IPS DF 6.9 (cell line): ENCODE measurements around the gene ZSCAN9.

Experiments used
- DNase-seq: peaks from one replicate; pipeline ENCODE4 v3.0.0-alpha.2; 2013; ENCODE audit warnings: low read depth, low spot score
- H3K27ac ChIP-seq: one replicate; pipeline ENCODE4 v1.5.1; 2013; ENCODE audit warnings: low read length, control low read depth
- H3K27me3 ChIP-seq: 2 replicates; pipeline ENCODE4 v1.6.1; 2013; ENCODE audit warnings: mild to moderate bottlenecking, low read length; ENCODE audit not compliant: control insufficient read depth, insufficient read depth
- H3K36me3 ChIP-seq: 2 replicates; pipeline ENCODE4 v1.6.1; 2013; ENCODE audit warnings: low read length; ENCODE audit not compliant: control insufficient read depth, insufficient read depth
- H3K4me1 ChIP-seq: 2 replicates; pipeline ENCODE4 v1.6.1; 2013; ENCODE audit warnings: low read length; ENCODE audit not compliant: control insufficient read depth, insufficient read depth
- H3K4me3 ChIP-seq: 2 replicates; pipeline ENCODE4 v1.5.1; 2013; ENCODE audit warnings: mild to moderate bottlenecking, low read length
- H3K9me3 ChIP-seq: 2 replicates; pipeline ENCODE4 v1.6.1; 2013; ENCODE audit warnings: low read length, inconsistent platforms; ENCODE audit not compliant: control insufficient read depth, insufficient read depth
- WGBS: extraction: QIAGEN DNeasy Blood & Tissue Kit; methylation state at CpG from one replicate; pipeline ENCODE4 v1.1.7; 2013; ENCODE audit warnings: mixed read lengths, missing lambda C conversion rate; ENCODE audit not compliant: insufficient read length, insufficient coverage; 5-methylcytosine and 5-hydroxymethylcytosine counted together

Gene ZSCAN9

GRCh38 chr6:28208111-28208659 lies 16.9 kb upstream of the ZSCAN9 start:
- H3K36me3 ChIP-seq = no peaks in the 10 kb centered on the region
- H3K27me3 ChIP-seq = peaks cover 38% of the 10 kb centered on the region
- no peak for DNase-seq

DNA sequence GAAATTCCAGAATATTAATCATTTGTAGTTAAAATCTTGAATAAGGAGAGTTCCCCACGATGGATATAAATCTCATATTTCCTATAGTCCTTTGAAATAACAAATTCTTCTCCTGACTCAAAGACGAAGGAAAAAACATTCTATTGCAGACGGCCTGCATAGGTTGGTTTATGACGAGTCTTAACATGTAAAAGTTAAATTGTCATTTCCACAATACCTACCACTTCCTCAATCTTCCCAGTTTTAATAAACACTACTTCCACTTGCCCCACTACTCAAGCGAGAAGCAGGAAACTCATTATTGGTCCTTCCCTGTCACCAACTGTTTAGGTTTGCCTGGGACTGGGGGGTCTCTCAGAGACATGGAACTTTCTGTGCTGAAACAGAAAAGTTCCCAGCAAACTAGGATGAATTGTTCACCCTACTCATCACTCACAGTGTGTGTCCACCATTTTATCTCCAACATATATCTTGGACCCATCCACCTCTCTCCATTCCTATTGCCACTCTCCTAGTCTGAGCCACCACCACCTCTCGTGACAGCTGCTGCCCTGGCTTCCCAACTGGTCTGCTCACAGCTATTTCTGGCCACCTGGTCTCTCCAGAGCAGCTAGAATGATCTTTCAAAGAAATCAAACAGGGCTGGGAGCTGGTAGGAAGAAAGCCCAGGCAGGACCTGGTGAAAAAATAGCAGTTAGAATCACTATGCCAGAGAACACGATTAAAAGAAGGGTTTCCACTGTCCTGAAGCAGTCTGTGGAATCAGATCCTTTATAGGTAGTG lies 15.1 kb upstream of the ZSCAN9 start:
- no peaks in the 10 kb centered on the region for H3K9me3 ChIP-seq
- no peak overlapping the region for H3K27ac ChIP-seq
- peaks cover 37% of the 10 kb centered on the region for H3K27me3 ChIP-seq
- no peak overlapping the region for H3K4me3 ChIP-seq
- H3K36me3 ChIP-seq = no peaks in the 10 kb centered on the region
- no peak for DNase-seq
- no CpG with 5 or more reads among the region's 7 CpGs for WGBS
- 0 out of 2 replicates have a peak, but pooled peaks cover 1% of the 10 kb centered on the region for H3K4me1 ChIP-seq

More at GRCh38 chr6:28208111-28208659, 16.9 kb upstream of the ZSCAN9 start:
- Histone ChIP-seq H3K9me3 (no peaks in the 10 kb centered on the region), H3K4me1 (0 out of 2 replicates have a peak, but pooled peaks cover 1% of the 10 kb centered on the region), H3K4me3 (peak overlapping the region; percentile 9; the same call in 1 of the 2 replicates), H3K27ac (no peak overlapping the region)
- no CpG with 5 or more reads among the region's 23 CpGs for WGBS

- Histone ChIP-seq H3K4me1 (0 out of 2 replicates have a peak, but pooled peaks cover under 1% of the 10 kb centered on the region), H3K4me3 (peak overlapping the region; percentile 64; the same call in 1 of the 2 replicates), H3K36me3 (no peaks in the 10 kb centered on the region), H3K27ac (no peak overlapping the region), H3K27me3 (peaks cover 23% of the 10 kb centered on the region), H3K9me3 (no peaks in the 10 kb centered on the region)
- no peak for DNase-seq
- WGBS = no CpG with 5 or more reads among the region's 16 CpGs
Measured at GRCh38 chr6:28211840-28212509, 13.1 kb upstream of the ZSCAN9 start.

GRCh38 chr6:28212510-28213212 lies 12.4 kb upstream of the ZSCAN9 start:
- Histone ChIP-seq H3K4me3 (peak overlapping the region; percentile 64; the same call in 1 of the 2 replicates), H3K9me3 (no peaks in the 10 kb centered on the region), H3K4me1 (no peaks in the 10 kb centered on the region), H3K27ac (no peak overlapping the region), H3K27me3 (peaks cover 17% of the 10 kb centered on the region), H3K36me3 (no peaks in the 10 kb centered on the region)
- DNase-seq = peak; percentile 52
- no CpG with 5 or more reads among the region's 21 CpGs for WGBS

DNA sequence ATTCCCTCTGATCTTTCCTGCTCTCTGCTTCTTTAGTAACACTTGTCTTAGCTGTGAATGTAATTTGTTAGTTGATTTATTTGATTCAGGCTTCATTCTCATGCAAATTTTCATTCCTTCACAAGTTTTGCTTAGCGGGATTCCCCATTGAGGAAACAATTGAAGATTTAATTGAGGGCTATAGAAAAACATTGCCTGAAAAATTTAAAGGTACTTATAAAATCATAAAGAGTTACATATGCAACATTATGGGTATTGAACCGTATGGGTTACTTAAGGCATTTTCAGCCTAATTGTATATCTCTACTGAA lies 11.9 kb upstream of the ZSCAN9 start:
- Histone ChIP-seq H3K9me3 (no peaks in the 10 kb centered on the region), H3K4me3 (no peak overlapping the region; the same call in 1 of the 2 replicates), H3K4me1 (no peaks in the 10 kb centered on the region), H3K36me3 (no peaks in the 10 kb centered on the region), H3K27me3 (peaks cover 12% of the 10 kb centered on the region), H3K27ac (no peak overlapping the region)
- no peak for DNase-seq
- no CpG with 5 or more reads among the region's 2 CpGs for WGBS

DNA sequence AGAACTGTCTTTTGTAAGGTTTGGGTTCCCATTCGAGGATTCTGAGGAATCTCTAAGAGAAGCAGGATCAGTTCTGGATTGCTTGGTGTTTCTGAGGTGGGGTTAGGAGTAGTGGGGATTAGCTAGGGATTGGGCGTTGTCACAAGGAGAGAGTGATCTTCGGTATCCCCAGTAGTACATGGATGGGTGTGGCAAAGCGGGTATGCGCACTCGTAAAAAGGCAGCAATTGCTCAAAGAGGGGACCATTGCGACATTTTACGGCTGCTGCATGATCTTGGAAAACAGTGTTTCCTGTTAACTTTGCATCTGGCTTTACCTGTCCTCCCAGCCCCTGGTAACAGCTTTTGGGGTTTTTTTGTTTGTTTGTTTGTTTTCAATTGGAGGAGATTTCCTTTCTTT lies 9.7 kb upstream of the ZSCAN9 start:
- DNase-seq = no peak
- WGBS = no CpG with 5 or more reads among the region's 8 CpGs
- no peaks in the 10 kb centered on the region for H3K36me3 ChIP-seq
- H3K4me1 ChIP-seq = no peaks in the 10 kb centered on the region
- no peaks in the 10 kb centered on the region for H3K9me3 ChIP-seq
- peaks cover 1% of the 10 kb centered on the region; the same call in 1 of the 2 replicates for H3K27me3 ChIP-seq
- no peak overlapping the region for H3K4me3 ChIP-seq
- H3K27ac ChIP-seq = no peak overlapping the region

DNA sequence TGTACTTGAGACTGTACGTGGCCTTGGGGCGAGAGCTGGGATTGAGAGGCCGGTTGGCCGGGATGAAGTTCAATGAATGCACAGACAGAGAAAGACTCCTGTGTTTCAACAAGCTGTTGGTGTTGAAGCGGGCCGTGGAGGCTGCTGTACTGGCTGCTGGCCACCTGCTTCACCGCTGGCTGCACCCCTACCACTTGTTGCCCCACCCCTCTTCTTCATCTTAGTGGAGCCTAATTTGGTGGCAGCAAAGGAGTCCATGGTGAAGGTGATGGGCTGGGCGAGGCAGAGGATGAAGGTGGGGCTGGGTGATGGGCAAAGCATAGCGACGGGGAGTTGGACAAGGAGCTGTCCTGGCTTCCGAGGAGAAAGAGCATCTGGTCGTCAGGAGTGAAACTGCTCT lies 7.2 kb upstream of the ZSCAN9 start:
- H3K27me3 ChIP-seq = peaks cover 2% of the 10 kb centered on the region; the same call in 1 of the 2 replicates
- no peaks in the 10 kb centered on the region for H3K9me3 ChIP-seq
- H3K36me3 ChIP-seq = no peaks in the 10 kb centered on the region
- H3K4me3 ChIP-seq = no peak overlapping the region
- no peaks in the 10 kb centered on the region for H3K4me1 ChIP-seq
- WGBS = no CpG with 5 or more reads among the region's 12 CpGs
- no peak overlapping the region for H3K27ac ChIP-seq
- no peak for DNase-seq

DNA sequence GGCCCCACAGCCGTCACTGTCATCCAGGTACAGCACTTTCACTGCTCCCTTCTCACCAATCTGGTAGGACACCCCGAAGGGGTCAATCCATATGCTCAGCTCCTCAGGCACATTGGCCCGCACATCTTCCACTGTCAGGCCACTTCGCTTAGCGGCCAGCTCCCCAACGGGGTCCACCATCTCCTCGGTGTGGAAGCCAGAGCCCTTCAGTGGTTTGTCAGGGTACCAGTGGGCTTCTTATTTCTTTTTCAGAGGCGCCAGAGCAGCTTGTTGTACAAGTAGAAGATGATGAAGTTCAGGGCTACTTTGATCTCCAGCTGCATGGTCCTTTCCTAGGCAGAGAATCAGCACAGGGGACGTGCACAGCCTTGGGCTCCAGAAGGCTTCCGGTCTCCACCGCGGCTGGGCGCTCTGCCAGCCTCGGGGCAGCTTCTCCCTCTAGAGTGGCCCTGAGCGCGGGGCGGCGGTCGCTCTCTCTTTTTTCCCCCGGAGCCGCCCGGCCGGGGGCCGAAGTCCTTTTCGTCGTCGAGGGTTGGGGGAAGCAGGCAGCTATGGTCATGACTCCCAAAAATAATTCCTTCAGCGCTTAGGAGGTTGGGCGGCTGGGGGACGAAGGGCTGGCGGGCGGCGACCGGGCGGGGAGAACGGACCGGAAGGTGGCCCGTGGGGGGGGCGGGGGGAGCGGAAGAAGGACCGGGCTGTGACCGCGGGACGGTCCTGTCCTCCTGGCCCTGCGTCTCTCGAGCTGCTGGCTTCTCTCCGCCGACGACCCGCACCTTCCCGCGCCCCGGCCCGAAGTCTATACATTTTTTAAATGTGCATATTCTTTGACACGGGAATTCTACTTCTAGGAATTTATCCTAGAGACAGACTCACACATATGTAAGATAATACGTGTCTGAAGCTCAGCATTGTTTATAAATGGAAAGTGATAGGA lies 6.5 kb upstream of the ZSCAN9 start:
- H3K4me3 ChIP-seq = peak overlapping the region; percentile 55
- no peak overlapping the region for H3K27ac ChIP-seq
- H3K9me3 ChIP-seq = no peaks in the 10 kb centered on the region
- DNase-seq = no peak
- no peaks in the 10 kb centered on the region for H3K36me3 ChIP-seq
- no peaks in the 10 kb centered on the region for H3K4me1 ChIP-seq
- WGBS = no CpG with 5 or more reads among the region's 56 CpGs
- H3K27me3 ChIP-seq = peaks cover 2% of the 10 kb centered on the region; the same call in 1 of the 2 replicates

DNA sequence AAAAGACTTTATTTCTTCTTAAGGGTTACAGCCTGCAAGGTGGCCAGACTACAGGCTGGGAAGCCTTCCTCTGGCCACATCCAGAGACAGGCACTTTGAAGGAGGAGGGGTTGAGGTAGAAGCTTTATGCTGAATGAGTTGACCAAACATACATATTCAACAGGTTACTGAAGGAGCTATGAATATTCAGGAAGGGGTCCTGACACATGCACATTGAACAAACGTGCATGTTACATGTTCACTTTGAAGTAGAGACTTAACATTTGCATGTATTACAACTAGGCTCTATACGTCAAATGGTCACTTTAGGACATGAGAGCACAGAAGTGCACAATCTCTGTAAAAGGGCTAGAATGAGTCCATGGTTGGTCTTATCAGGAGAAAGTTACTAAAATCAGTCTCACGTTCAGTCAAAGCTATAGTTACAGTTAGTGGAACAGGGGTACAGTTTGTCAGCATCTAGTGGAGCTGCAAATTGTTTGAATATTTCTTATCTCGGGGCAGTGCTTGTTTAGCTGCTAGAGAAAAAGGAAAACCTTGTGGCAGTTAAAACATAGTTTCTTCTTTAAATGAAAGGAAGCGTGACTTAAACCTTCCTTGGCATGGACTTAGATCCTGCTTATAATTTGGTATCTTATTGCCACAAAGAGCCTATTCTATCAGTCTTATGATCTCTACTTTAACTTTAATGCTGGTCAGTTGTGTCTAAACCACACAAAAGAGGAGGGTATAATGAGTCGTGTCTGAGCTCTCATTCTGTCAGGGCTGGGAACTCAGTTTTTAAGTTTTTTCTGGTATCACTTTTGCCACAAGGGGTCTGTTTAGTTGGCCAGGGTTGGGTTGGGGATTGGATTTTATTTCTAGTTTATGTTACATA lies 4.6 kb upstream of the ZSCAN9 start:
- Histone ChIP-seq H3K4me3 (no peak overlapping the region), H3K36me3 (no peaks in the 10 kb centered on the region), H3K4me1 (no peaks in the 10 kb centered on the region), H3K9me3 (no peaks in the 10 kb centered on the region), H3K27me3 (peaks cover 2% of the 10 kb centered on the region; the same call in 1 of the 2 replicates), H3K27ac (no peak overlapping the region)
- no peak for DNase-seq
- no CpG with 5 or more reads among the region's 6 CpGs for WGBS
